Activated CD8-positive, alpha-beta T cell treated with anti-CD3 and anti-CD28 coated beads for 36 hours (primary cell): ENCODE data around the gene STK24. TPM values are rescaled to one million over a fixed set of nuclear protein-coding genes. Genes with fewer than 3 reads are reported as not detected.

Source experiments
- ATAC-seq: fragments of 200-7000 bp; cut with Tn5 transposase; one replicate; pipeline ENCODE4 v1.10.0; 2021; ENCODE audit warnings: mild to moderate bottlenecking, moderate library complexity
- CTCF ChIA-PET: fragments of 350-600 bp; sonication (Branson Sonifier 250); formaldehyde crosslinking; loops from one replicate; lab custom pipeline; 2021; ENCODE audit warnings: antibody characterized with exemption; lab: Charles Lee
- POLR2A ChIA-PET: fragments of 350-600 bp; sonication (Branson Sonifier 250); formaldehyde crosslinking; loops from one replicate; lab custom pipeline; 2021; ENCODE audit warnings: antibody characterized with exemption; lab: Charles Lee
- DNase-seq: peaks from one replicate; pipeline ENCODE4 v3.0.0-alpha.2; 2020
- H3K27ac Mint-ChIP-seq: one replicate; pipeline ENCODE4 v1.8.0; 2021; ENCODE audit warnings: mild to moderate bottlenecking, mixed read lengths
- H3K27me3 Mint-ChIP-seq: one replicate; pipeline ENCODE4 v1.8.0; 2021; ENCODE audit warnings: mixed read lengths
- H3K36me3 Mint-ChIP-seq: one replicate; pipeline ENCODE4 v1.8.0; 2021; ENCODE audit warnings: low read depth, mixed read lengths
- H3K4me1 Mint-ChIP-seq: one replicate; pipeline ENCODE4 v1.8.0; 2021; ENCODE audit warnings: low read depth, mixed read lengths
- H3K4me3 Mint-ChIP-seq: one replicate; pipeline ENCODE4 v1.8.0; 2021; ENCODE audit warnings: mild to moderate bottlenecking, moderate library complexity, mixed read lengths
- H3K9me3 Mint-ChIP-seq: one replicate; pipeline ENCODE4 v1.8.0; 2021; ENCODE audit warnings: mixed read lengths
- CTCF ChIP-seq: fragments of 200-600 bp; IDR thresholded peaks from one replicate; pipeline ENCODE4 v1.8.0; 2022; ENCODE audit warnings: antibody characterized with exemption, mild to moderate bottlenecking
- intact Hi-C: fragments of 100-400 bp; cut with micrococcal nuclease; formaldehyde crosslinking; loops from one replicate; pipeline ENCODE4 v1.10.0; 2022
- total RNA-seq, 2 experiments: library from RNA; stranded (reverse); gene quantifications; one replicate each; pipeline ENCODE4 v1.2.3, GENCODE V29; 2021

The STK24 gene
- total RNA-seq, 2 experiments from 2014 or later = 118 TPM

- peaks cover 11% of the 10 kb centered on the region for H3K36me3 Mint-ChIP-seq
- DNase-seq (no peak), ATAC-seq (no peak)
- intact Hi-C loops = no loop called here
- CTCF ChIA-PET = interaction anchor here (4.4 kb wide), 1 partner anchor 40 kb away, joined by 19 read pairs; no protein-coding TSS in a partner anchor
- no peaks in the 10 kb centered on the region for H3K27me3 Mint-ChIP-seq
- H3K9me3 Mint-ChIP-seq = no peaks in the 10 kb centered on the region
- peaks cover 88% of the 10 kb centered on the region for H3K4me1 Mint-ChIP-seq
- no peak overlapping the region for H3K4me3 Mint-ChIP-seq
- peak overlapping the region; percentile 75 for H3K27ac Mint-ChIP-seq
- no peak for TF ChIP-seq CTCF
- POLR2A ChIA-PET = interaction anchor here (1.8 to 3.2 kb wide), 2 partner anchors 13 to 19 kb away, joined by 5 to 14 read pairs; no protein-coding TSS in a partner anchor
Observed at GRCh38 chr13:98485561-98485960, 91.3 kb downstream of the STK24 start.

- Mint-ChIP-seq H3K27me3 (no peaks in the 10 kb centered on the region), H3K9me3 (no peaks in the 10 kb centered on the region), H3K27ac (peak overlapping the region; percentile 75), H3K4me1 (peaks cover 86% of the 10 kb centered on the region), H3K36me3 (peaks cover 11% of the 10 kb centered on the region), H3K4me3 (no peak overlapping the region)
- intact Hi-C loops = no loop called here
- no peak for TF ChIP-seq CTCF
- peak; percentile 84 for DNase-seq
- ATAC-seq = peak; percentile 70
- CTCF ChIA-PET = interaction anchor here (1.1 to 4.4 kb wide), 4 partner anchors 34 to 184 kb away, joined by 3 to 20 read pairs (median 11); no protein-coding TSS in a partner anchor
- POLR2A ChIA-PET = interaction anchor here (0.8 to 3.2 kb wide), 5 partner anchors 14 to 90 kb away, joined by 3 to 14 read pairs (median 3); no protein-coding TSS in a partner anchor
Observed at GRCh38 chr13:98484289-98485219, 92.4 kb downstream of the STK24 start.

- H3K4me1 Mint-ChIP-seq = peaks cover 85% of the 10 kb centered on the region
- H3K4me3 Mint-ChIP-seq = no peak overlapping the region
- H3K9me3 Mint-ChIP-seq = no peaks in the 10 kb centered on the region
- H3K27ac Mint-ChIP-seq = peak overlapping the region; percentile 1
- H3K27me3 Mint-ChIP-seq = no peaks in the 10 kb centered on the region
- TF ChIP-seq CTCF = no peak
- DNase-seq (no peak), ATAC-seq (no peak)
- ChIA-PET CTCF (interaction anchor here (1.1 to 4.4 kb wide), 8 partner anchors 21 to 189 kb away, joined by 3 to 20 read pairs (median 5); no protein-coding TSS in a partner anchor), POLR2A (interaction anchor here (0.8 to 3.2 kb wide), 5 partner anchors 15 to 90 kb away, joined by 3 to 14 read pairs (median 3); no protein-coding TSS in a partner anchor)
- peaks cover 12% of the 10 kb centered on the region for H3K36me3 Mint-ChIP-seq
- intact Hi-C loops = no loop called here
Observed at GRCh38 chr13:98483601-98484288, 93.2 kb downstream of the STK24 start.

GRCh38 chr13:98482476-98483444 is 94.1 kb downstream of the STK24 start:
- Mint-ChIP-seq H3K4me1 (peaks cover 85% of the 10 kb centered on the region), H3K27me3 (no peaks in the 10 kb centered on the region), H3K9me3 (no peaks in the 10 kb centered on the region), H3K27ac (no peak overlapping the region), H3K36me3 (peaks cover 19% of the 10 kb centered on the region), H3K4me3 (no peak overlapping the region)
- ChIA-PET CTCF (interaction anchor here (0.7 to 4.4 kb wide), 17 partner anchors 12 to 190 kb away, joined by 3 to 20 read pairs (median 5); no protein-coding TSS in a partner anchor), POLR2A (interaction anchor here (0.6 to 2.4 kb wide), 5 partner anchors 22 to 820 kb away, joined by 3 to 6 read pairs (median 4); partner anchors contain the start of gene STK24)
- DNase-seq (peak; percentile 60), ATAC-seq (peak; percentile 35)
- no peak for TF ChIP-seq CTCF
- intact Hi-C loops = no loop called here
